GF-D8 (cell line): ENCODE data around the gene OCA2.
"Not testable (repeated sequence)": the region's sequence is repeated elsewhere in the genome, so short reads cannot be mapped to it uniquely, and the experiment has no call there.

Source experiments
- DNase-seq: peaks from one replicate; lab custom pipeline; 2025; lab: John Stamatoyannopoulos, UW

Gene OCA2

GRCh38 chr15:27723821-27724220 is 375.3 kb downstream of the OCA2 start:
- no peak for DNase-seq

- no peak for DNase-seq
Observed at GRCh38 chr15:27722102-27722501, 377.0 kb downstream of the OCA2 start.

GRCh38 chr15:27714675-27715074 is 384.4 kb downstream of the OCA2 start:
- no peak for DNase-seq

- DNase-seq, result not testable (repeated sequence)
Observed at GRCh38 chr15:27713850-27714249, 385.3 kb downstream of the OCA2 start.

GRCh38 chr15:27707257-27707656 is 391.9 kb downstream of the OCA2 start:
- DNase-seq, result no peak

GRCh38 chr15:27706300-27706699 is 392.8 kb downstream of the OCA2 start:
- DNase-seq, result no peak

GRCh38 chr15:27705056-27705455 is 394.1 kb downstream of the OCA2 start:
- no peak for DNase-seq
